Neural progenitor cell (in vitro differentiated cells): Measurements from ENCODE around the gene RIMS1.

Source experiments
- EZH2phosphoT487 ChIP-seq: fragments of 200-600 bp; sonication (generic); IDR thresholded peaks from 2 replicates; pipeline ENCODE4 v1.6.1; 2017; ENCODE audit warnings: antibody characterized with exemption
- TF ChIP-seq, protein P1 (sequence below): fragments of 200-600 bp; sonication (generic); IDR thresholded peaks from 2 replicates; pipeline ENCODE4 v1.5.1; 2017; ENCODE audit warnings: antibody characterized with exemption, mild to moderate bottlenecking

DNA sequence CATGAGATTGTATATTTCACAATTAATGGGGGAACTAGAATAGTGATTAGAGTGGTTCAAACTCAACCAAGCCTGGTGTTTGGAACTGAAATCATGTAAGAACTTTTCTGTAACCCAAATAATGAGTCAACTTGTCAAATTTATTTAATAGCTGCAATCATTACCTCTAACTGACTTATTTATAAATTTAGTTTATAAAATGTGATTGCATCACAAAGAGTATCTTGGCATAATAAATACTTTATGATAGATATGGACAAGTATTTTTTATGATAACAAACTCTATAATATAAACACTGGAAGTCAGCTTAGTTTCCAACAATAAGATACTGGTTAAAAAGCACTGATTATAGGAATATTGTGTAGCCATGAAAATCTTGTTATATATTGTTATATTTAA, 319.1 kb downstream of the RIMS1 start:
- TF ChIP-seq, protein P1, sequence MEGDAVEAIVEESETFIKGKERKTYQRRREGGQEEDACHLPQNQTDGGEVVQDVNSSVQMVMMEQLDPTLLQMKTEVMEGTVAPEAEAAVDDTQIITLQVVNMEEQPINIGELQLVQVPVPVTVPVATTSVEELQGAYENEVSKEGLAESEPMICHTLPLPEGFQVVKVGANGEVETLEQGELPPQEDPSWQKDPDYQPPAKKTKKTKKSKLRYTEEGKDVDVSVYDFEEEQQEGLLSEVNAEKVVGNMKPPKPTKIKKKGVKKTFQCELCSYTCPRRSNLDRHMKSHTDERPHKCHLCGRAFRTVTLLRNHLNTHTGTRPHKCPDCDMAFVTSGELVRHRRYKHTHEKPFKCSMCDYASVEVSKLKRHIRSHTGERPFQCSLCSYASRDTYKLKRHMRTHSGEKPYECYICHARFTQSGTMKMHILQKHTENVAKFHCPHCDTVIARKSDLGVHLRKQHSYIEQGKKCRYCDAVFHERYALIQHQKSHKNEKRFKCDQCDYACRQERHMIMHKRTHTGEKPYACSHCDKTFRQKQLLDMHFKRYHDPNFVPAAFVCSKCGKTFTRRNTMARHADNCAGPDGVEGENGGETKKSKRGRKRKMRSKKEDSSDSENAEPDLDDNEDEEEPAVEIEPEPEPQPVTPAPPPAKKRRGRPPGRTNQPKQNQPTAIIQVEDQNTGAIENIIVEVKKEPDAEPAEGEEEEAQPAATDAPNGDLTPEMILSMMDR, result no peak
- no peak for TF ChIP-seq EZH2phosphoT487
